ENCODE results near the gene MRPL16. TPM values are rescaled to one million over a fixed set of nuclear protein-coding genes. Genes with fewer than 3 reads are reported as not detected.

The MRPL16 gene
- total and polyA plus RNA-seq, 2 of the 13 experiments (the other 11 are each of a cell fraction or from before 2014, with no cell fraction given) = 45.3 to 62.6 TPM

- TF ChIP-seq MYPOP (CRISPR knock-in tag; IDR thresholded peaks at IDR 0.05) = peak; percentile 72
- TF ChIP-seq ZNF678 (CRISPR knock-in tag; IDR thresholded peaks at IDR 0.05) = 0 out of 2 replicates have a peak, but pooled peaks have one; percentile 31
- no peak; the same call in 1 of the 2 replicates for TF ChIP-seq ZSCAN30 (CRISPR knock-in tag; IDR thresholded peaks at IDR 0.05)
- TF ChIP-seq HNRNPK (IDR thresholded peaks at IDR 0.05; ENCODE audit: low read depth, low read length, poor library complexity, severe bottlenecking) = peak; percentile 28
- no peak for TF ChIP-seq FOSL1 (CRISPR knock-in tag; IDR thresholded peaks at IDR 0.05; ENCODE audit: borderline replicate concordance)
- TF ChIP-seq DMTF1 (CRISPR knock-in tag; IDR thresholded peaks at IDR 0.05) = no peak
- 0 out of 2 replicates have a peak, but pooled peaks have one; percentile 71 for TF ChIP-seq DDIT3 (CRISPR knock-in tag; IDR thresholded peaks at IDR 0.05)
- peak; percentile 82; the same call in 1 of the 2 replicates for TF ChIP-seq RNF219 (CRISPR knock-in tag; IDR thresholded peaks at IDR 0.05)
- TF ChIP-seq ZNF563 (CRISPR knock-in tag; IDR thresholded peaks at IDR 0.05) = peak; percentile 88
- TF ChIP-seq KDM4B (CRISPR knock-in tag; IDR thresholded peaks at IDR 0.05) = peak; percentile 80; the same call in 1 of the 2 replicates
- TF ChIP-seq ZNF775 (CRISPR knock-in tag; IDR thresholded peaks at IDR 0.05; ENCODE audit: borderline replicate concordance) = peak; percentile 34; the same call in 1 of the 2 replicates
- TF ChIP-seq HOXA7 (CRISPR knock-in tag; IDR thresholded peaks at IDR 0.05) = no peak
- 0 out of 2 replicates have a peak, but pooled peaks have one; percentile 50 for TF ChIP-seq SMAD9 (CRISPR knock-in tag; IDR thresholded peaks at IDR 0.05)
- 0 out of 2 replicates have a peak, but pooled peaks have one; percentile 42 for TF ChIP-seq GLI4 (CRISPR knock-in tag; IDR thresholded peaks at IDR 0.05; ENCODE audit: borderline replicate concordance)
- TF ChIP-seq ZNF7 (CRISPR knock-in tag; IDR thresholded peaks at IDR 0.05) = no peak
- peak; percentile 53; the same call in 1 of the 2 replicates for TF ChIP-seq ZBED4 (CRISPR knock-in tag; IDR thresholded peaks at IDR 0.05; ENCODE audit: borderline replicate concordance)
- no peak for TF ChIP-seq ATF7-NPFF (CRISPR knock-in tag; IDR thresholded peaks at IDR 0.05; ENCODE audit: low read depth)
- peak; percentile 80; the same call in 1 of the 2 replicates for TF ChIP-seq ZNF615 (CRISPR knock-in tag; IDR thresholded peaks at IDR 0.05; ENCODE audit: borderline replicate concordance)
Observed at GRCh38 chr11:59810189-59810910, at the start of gene MRPL16 (continued).
